AG04449 (cell line): ENCODE data around the gene NDOR1.

ENCODE experiments used
- CTCF ChIA-PET: fragments of 350-600 bp; formaldehyde crosslinking; extraction: SDS; loops from one replicate; lab custom pipeline; 2021; ENCODE audit warnings: antibody characterized with exemption; lab: Yijun Ruan, JAX
- POLR2A ChIA-PET: fragments of 400-600, 350-600 bp; formaldehyde crosslinking; extraction: SDS; loops from one replicate; lab custom pipeline; 2020; ENCODE audit warnings: antibody characterized with exemption, inconsistent platforms; lab: Yijun Ruan, JAX
- DNase-seq: peaks from one replicate; pipeline ENCODE4 v3.0.0-alpha.2; 2010; ENCODE audit warnings: low read depth, low spot score
- H3K4me3 ChIP-seq: 2 replicates; pipeline ENCODE4 v1.5.1; 2011; ENCODE audit warnings: low read depth, mild to moderate bottlenecking, control low read depth, low read length
- TF ChIP-seq, protein P1 (sequence below): IDR thresholded peaks from one replicate; pipeline ENCODE4 v1.5.1; 2011; ENCODE audit warnings: mild to moderate bottlenecking, moderate library complexity, low read length, control low read depth, inconsistent platforms; ENCODE audit not compliant: insufficient read depth; ENCODE audit errors: missing control alignments

The NDOR1 gene

GRCh38 chr9:137191245-137191644, 14.3 kb upstream of the NDOR1 start:
- POLR2A ChIA-PET, result interaction anchor here (2.1 kb wide), 1 partner anchor 10 kb away, joined by 8 read pairs; the partner anchor contains the start of gene TPRN
- H3K4me3 ChIP-seq, result no peak overlapping the region
- DNase-seq, result no peak
- CTCF ChIA-PET, result interaction anchor here (0.7 to 1.4 kb wide), 4 partner anchors 10 to 45 kb away, joined by 3 to 5 read pairs (median 4); partner anchors contain the start of gene TPRN
- TF ChIP-seq, protein P1, sequence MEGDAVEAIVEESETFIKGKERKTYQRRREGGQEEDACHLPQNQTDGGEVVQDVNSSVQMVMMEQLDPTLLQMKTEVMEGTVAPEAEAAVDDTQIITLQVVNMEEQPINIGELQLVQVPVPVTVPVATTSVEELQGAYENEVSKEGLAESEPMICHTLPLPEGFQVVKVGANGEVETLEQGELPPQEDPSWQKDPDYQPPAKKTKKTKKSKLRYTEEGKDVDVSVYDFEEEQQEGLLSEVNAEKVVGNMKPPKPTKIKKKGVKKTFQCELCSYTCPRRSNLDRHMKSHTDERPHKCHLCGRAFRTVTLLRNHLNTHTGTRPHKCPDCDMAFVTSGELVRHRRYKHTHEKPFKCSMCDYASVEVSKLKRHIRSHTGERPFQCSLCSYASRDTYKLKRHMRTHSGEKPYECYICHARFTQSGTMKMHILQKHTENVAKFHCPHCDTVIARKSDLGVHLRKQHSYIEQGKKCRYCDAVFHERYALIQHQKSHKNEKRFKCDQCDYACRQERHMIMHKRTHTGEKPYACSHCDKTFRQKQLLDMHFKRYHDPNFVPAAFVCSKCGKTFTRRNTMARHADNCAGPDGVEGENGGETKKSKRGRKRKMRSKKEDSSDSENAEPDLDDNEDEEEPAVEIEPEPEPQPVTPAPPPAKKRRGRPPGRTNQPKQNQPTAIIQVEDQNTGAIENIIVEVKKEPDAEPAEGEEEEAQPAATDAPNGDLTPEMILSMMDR, result no peak

- ChIA-PET POLR2A (interaction anchor here (0.6 to 2.1 kb wide), 3 partner anchors 9 to 114 kb away, joined by 3 to 8 read pairs (median 4); partner anchors contain the start of genes RNF224 and TPRN), CTCF (interaction anchor here (1.2 to 1.4 kb wide), 2 partner anchors 9 to 12 kb away, joined by 3 to 5 read pairs; partner anchors contain the start of gene TPRN)
- no peak overlapping the region for H3K4me3 ChIP-seq
- TF ChIP-seq, protein P1, result no peak
- DNase-seq, result no peak
These were observed 13.6 kb upstream of the NDOR1 start for GRCh38 chr9:137191691-137192447.

GRCh38 chr9:137192448-137192780, 13.1 kb upstream of the NDOR1 start:
- ChIA-PET CTCF (interaction anchor here (0.9 to 1.4 kb wide), 2 partner anchors 8 to 35 kb away, joined by 3 to 5 read pairs; partner anchors contain the start of genes RNF224 and TPRN), POLR2A (interaction anchor here (1.7 to 2.1 kb wide), 2 partner anchors 8 to 35 kb away, joined by 4 to 8 read pairs; partner anchors contain the start of genes RNF224 and TPRN)
- DNase-seq, result no peak
- no peak overlapping the region for H3K4me3 ChIP-seq
- TF ChIP-seq, protein P1, result no peak

DNA sequence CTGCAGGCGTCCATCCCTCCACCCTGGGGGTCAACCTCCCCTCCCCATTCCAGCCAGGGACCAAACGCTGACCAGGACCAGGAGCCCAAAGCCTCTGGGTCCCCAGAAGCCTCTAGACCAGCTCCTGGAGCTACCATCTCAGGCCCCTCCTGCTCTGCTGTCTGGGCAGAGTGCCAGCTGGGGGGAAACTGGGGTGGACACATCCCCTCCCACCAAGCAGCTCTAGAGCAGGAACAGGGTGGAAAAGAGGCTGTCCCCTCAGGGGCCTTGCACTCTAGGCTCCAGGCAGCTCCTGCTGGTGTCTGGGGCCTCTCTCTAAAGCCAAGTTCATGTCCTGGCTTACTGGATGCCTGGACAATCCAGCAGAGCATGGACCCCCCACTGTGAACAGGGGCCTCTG, 12.6 kb upstream of the NDOR1 start:
- DNase-seq, result no peak
- TF ChIP-seq, protein P1, result no peak
- CTCF ChIA-PET, result interaction anchor here (0.9 to 1.4 kb wide), 2 partner anchors 8 to 35 kb away, joined by 3 to 5 read pairs; partner anchors contain the start of genes RNF224 and TPRN
- POLR2A ChIA-PET, result interaction anchor here (1.0 to 1.7 kb wide), 2 partner anchors 34 to 48 kb away, joined by 3 to 4 read pairs; partner anchors contain the start of genes RNF224 and TUBB4B
- no peak overlapping the region for H3K4me3 ChIP-seq

DNA sequence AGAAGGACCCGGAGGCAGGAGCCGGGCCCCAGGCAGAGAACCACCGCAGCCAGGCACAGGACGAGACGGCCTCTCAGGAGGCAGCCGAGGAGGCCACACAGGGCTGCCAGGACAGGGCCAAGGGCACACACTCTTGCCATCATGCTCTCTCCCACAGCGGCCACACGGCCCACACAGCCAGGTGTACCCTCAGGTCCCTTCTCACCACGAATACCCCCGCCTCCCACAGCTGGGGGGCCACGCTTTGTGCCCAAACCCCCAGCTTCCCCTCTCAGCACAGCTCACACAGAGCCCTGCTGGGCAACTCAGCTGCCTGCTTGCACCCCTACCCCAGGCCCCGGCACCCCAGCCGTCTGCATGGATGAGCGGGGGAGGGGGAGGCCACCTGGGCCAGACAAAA, 11.7 kb upstream of the NDOR1 start:
- TF ChIP-seq, protein P1, result no peak
- DNase-seq, result no peak
- CTCF ChIA-PET, result interaction anchor here (1.9 kb wide), 1 partner anchor 43 kb away, joined by 6 read pairs; no protein-coding TSS in a partner anchor
- POLR2A ChIA-PET, result interaction anchor here (1.0 to 1.3 kb wide), 2 partner anchors 47 to 49 kb away, joined by 3 to 4 read pairs; partner anchors contain the start of gene TUBB4B
- no peak overlapping the region for H3K4me3 ChIP-seq
